ENCODE data around the gene CDC42BPG. TPM values are rescaled to one million over a fixed set of nuclear protein-coding genes. Genes with fewer than 3 reads are reported as not detected.

Gene CDC42BPG
- polyA plus RNA-seq, 4 donors: 5.2 to 8.1 (median 5.9) TPM

DNA sequence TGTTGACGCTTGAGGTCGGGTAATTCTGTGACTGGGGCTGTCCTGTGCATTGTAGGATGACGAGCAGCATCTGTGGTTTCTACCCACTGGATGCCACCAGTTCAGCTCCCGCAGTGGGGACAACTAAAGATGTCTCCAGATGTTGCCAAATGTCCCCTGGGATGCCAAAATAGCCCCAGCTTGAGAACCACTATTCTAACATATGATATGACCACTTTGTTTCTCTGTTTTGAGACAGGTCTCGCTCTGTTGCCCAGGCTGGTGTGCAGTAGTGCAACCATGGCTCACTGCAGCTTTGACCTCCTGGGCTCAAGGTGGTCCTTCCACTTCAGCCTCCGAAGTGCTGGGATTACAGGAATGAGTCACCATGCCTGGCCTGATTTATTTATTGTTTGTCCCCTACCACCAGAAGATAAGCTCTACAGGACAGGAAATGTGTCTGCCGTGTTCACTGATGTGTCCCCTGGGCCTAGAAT lies 29.7 kb downstream of the CDC42BPG start:
- DNase-seq (ENCODE audit: low read depth in 4 of 4, low spot score in 2 of 4): no peak

DNA sequence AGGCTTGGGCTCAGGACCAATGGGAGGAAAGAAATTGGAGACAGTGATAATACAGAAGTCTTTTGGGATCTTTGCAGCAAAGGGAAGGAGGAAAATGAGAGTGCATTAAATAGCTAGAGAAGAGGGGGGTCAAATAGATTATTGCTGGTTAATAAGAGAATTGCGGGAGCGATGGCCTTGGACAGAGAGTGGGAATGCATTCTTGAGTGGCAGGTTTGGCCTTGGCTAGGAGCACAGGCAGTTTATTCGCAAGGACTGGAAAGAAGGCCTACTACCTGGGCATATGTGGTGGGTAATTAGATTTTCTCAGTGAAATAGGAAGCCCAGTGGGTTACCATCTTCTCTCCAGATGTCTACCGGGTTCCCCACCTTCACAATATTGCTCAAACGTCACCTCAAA lies 30.6 kb downstream of the CDC42BPG start:
- no peak for DNase-seq (ENCODE audit: low read depth in 4 of 4, low spot score in 2 of 4)

GRCh38 chr11:64810891-64811272 lies 33.6 kb downstream of the CDC42BPG start:
- no peak for DNase-seq (ENCODE audit: low read depth in 4 of 4, low spot score in 2 of 4)

DNA sequence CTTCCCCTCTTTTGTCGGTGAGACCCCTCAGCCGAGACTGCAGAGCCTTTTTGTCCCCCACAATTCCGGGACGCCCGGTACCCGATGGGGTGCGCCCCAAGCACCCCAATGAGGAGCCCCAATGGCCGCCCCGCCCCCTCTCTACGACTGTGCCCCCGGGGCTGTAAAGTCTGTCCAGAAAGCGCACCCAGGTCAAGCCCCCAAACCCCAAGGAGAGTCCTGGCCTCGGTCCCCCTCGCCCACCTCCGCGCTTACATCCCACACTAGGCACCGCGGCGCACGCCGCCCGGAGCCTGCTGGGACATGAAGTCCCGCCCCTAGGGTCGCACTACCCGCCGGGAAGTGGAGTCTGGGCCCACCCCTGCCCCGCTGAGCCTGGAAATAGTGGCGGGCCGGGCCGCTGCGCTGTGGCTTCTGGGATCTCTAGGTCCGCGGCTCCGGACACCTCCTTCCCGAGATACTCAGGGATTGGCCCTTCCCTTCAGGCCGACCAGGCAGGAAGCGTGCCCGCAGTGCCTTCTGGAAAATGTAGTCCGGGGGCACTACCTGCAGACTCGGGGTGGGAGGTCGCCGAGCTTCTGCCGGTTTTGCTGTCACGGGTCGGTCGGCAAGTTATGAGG lies 34.1 kb downstream of the CDC42BPG start, which contains the start of gene MEN1:
TSS of gene MEN1 (minus strand) at position 281 of the 620 bp plus-strand sequence. CDS start 442 bp downstream, outside the sequence.
- DNase-seq (ENCODE audit: low read depth in 4 of 4, low spot score in 2 of 4): peak; percentile 79 to 94 (median 88)

DNA sequence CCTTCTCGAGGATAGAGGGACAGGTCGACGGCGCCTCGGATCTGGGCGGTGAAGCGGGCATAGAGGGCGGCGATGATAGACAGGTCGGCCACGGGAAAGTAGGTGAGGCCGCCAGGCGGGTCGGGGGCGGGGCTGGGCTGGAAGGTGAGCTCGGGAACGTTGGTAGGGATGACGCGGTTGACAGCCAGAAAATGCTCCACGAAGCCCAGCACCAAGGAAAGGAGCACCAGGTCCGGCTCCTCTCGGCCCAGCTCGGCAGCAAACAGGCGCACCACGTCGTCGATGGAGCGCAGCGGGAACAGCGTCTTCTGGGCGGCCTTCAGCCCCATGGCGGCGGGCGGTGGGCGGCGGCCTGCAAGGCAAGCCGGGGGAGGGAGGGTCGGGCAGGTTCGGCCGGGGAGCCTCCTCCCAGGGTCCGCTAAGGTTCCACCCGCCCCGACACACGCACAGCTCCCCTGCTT lies 34.6 kb downstream of the CDC42BPG start:
- DNase-seq (ENCODE audit: low read depth in 4 of 4, low spot score in 2 of 4): no peak

DNA sequence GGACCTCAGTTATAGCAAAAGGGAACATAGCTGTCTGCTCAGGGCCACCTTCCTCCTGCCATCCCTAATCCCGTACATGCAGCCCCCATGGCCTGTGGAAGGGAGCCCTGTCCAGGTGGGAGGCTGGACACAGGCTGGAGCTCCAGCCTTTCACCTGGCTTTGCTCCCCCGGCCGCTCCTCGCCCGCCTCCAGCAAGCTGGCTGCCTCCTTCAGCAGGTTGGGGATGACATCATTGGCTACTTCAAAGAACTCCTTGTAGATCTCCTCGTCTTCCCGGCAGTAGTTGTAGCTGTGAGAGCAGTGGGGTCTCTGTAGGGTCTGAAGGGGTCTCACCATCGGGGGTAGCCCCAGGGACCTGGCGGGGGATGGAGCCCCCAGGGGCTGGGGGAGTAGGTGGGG lies 39.0 kb downstream of the CDC42BPG start:
- no peak for DNase-seq (ENCODE audit: low read depth in 4 of 4, low spot score in 2 of 4)

- no peak for DNase-seq (ENCODE audit: low read depth in 4 of 4, low spot score in 2 of 4)
Observed at GRCh38 chr11:64804346-64805210, 39.9 kb downstream of the CDC42BPG start.

- DNase-seq (ENCODE audit: low read depth in 4 of 4, low spot score in 2 of 4): no peak
Observed at GRCh38 chr11:64803846-64804345, 40.6 kb downstream of the CDC42BPG start.

DNA sequence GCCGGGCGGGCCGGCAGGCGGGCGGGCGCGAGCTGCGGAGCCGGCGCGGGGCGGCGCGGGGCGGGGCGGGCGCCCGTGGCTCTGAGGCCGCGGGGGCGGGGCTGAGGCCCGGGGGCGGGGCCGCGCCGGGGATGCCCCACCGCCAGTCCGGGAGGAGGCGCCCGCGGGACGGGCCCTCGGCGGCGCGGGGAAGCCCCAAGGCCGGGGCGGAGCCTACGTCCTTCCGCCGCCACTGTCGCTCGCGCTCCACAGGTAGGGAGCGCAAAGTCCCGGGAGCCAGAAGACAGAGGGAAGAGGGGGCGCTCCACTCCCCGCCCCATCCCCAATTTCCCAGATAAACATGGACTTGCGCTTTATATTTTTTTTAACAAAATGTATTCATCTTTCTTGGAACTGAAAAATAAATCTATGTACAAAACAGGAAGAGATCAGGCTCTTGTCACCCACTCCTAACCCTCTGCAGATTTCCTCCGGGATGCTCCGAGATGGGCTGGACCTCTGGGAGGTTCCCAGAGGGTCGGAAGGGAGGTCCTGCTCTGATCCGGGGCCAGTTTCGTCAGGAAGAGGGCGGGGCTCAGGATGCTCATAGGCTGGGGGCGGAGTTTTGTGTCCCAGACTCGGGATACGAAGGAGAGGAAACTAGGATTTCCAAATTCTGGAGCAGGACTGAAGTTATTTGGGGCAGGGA lies 41.2 kb downstream of the CDC42BPG start, which contains the start of gene MAP4K2:
TSS of gene MAP4K2 (minus strand) at position 57 of the 688 bp plus-strand sequence. CDS start 65 bp downstream, outside the sequence.
- peak; percentile 58 to 87 (median 66) for DNase-seq (ENCODE audit: low read depth in 4 of 4, low spot score in 2 of 4)

DNA sequence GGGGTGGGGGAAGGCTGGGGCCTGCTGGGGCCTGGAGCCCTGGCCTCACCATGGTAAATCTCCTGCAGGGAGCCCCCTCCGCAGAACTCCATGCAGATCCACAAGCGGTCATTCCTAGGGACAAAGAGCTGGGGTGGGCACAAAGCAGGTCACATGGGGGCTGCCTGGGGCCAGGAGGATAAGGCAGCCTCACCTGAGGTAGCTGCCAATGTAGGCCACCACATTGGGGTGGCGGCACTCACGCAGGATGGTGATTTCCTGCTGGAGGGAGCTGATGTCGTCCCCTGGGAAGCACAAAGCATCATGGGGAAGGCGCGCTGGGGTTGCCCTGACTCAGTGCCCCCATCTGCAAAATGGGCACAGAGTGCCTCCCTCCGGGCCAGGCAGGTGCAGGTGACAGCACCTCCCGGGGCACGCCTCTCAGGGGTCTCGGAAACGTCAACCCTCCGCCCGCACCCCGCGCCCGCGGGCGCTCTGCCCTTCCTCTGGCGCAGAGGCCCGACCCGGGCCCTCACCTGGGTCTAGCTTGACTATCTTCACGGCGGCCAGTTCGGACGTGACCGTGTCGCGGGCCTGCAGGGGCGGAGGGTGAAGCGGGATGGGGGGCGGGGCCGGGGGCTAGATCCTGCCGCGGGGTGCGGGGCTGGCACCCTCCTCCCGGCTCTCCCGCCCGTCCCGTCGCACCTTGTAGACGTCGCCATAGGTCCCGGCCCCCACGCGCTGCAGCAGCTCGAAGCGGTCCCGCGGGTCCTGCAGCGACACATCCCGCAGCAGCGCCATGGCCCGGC lies 41.9 kb downstream of the CDC42BPG start:
- DNase-seq (ENCODE audit: low read depth in 4 of 4, low spot score in 2 of 4): no peak

GRCh38 chr11:64801561-64802369 lies 42.7 kb downstream of the CDC42BPG start:
- DNase-seq (ENCODE audit: low read depth in 4 of 4, low spot score in 2 of 4): no peak

GRCh38 chr11:64801158-64801464 lies 43.3 kb downstream of the CDC42BPG start:
- no peak for DNase-seq (ENCODE audit: low read depth in 4 of 4, low spot score in 2 of 4)

GRCh38 chr11:64800303-64801157 lies 43.9 kb downstream of the CDC42BPG start:
- no peak for DNase-seq (ENCODE audit: low read depth in 4 of 4, low spot score in 2 of 4)

DNA sequence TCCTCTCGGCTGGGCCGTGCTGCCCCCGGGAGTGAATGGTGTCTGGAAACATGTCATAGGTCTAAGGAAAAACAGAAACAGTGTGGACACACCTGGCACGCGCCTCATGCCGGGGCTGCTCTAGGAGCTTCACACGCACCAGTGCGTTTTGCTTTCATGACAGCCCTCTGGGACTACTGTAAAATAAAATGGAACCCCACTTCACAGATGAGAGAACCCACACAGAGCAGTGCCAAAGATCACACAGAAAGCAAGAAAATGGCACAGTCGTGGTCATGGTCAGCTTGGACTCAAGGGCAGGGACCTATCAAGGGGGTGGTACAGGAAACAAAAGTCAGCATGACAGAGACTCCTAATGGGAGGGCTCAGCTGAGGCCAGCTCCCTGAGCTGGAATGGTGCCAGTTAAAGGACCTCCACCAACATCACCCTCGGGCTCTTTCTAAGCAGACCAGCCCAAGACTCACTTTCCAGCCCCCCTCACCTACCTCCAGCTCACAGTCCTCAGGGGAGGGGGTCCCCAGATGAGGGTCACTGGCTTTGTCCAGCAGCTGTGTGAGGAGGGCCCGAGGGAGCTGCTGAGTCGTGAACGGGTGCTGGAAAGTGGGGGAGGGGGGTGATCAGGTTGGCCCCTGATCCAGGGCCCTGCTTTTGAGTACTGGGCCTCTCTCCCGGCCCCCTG lies 44.7 kb downstream of the CDC42BPG start:
- DNase-seq (ENCODE audit: low read depth in 4 of 4, low spot score in 2 of 4): no peak

DNA sequence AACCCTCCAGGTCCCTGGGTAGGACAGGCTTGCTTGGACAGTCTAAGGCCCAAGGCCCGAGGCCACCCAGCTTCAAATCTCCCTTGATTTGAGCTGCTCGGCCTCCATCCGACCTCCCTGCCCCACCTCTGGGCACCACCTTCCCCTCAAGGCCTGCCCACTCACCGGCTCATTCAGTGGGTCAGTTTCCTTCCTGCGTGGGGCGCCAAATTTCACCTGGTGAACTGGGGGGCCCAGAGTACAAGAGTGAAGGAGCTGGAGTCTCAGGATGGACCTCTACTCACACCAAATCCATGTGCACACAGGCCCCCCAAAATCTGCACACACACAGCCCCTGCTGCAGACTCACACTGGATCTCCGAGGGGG lies 45.2 kb downstream of the CDC42BPG start:
- DNase-seq (ENCODE audit: low read depth in 4 of 4, low spot score in 2 of 4): no peak

DNA sequence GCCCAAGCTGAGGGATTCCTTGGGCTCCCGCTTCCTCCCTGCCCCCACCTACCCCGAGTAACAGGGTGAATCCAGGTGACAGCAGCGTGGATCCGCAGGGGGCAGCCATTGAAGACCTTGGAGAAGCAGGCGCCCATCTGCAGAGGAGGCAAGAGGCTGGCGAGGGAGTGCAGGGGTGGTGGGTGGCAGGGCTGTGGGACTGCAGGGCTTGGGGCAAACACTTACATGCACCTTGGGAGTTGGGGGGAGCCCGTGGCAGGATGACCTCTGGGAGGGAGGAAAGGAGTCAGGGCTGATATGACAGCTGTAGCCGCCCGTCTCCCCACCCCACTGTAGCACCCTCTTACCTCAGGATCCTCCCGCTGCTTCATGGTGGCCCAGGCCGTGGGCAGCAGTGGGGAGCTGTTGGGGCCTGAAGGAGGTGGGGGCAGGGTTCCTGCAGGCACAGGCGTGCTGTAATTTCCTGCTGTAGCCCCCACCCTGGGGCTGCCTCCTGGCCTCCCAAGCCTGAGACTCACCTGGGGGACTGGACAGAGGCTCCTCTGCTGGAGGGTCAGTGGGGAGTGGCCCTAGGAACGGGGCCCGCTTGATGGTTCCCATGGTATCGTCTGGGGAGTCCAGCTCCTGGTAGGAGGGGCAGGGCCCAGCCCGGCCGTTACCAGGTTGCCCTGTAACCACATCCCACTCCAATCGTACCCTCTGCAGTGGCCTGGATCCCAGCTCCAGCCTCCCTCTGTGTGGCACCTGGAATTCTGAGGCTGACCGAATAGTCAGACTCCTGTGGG lies 47.5 kb downstream of the CDC42BPG start:
- DNase-seq (ENCODE audit: low read depth in 4 of 4, low spot score in 2 of 4): no peak
